ENCODE data around the gene PIM1.
"Not testable (repeated sequence)": the region's sequence is repeated elsewhere in the genome, so short reads cannot be mapped to it uniquely, and the experiment has no call there.

The PIM1 gene

GRCh38 chr6:37171970-37172812 lies 2.2 kb downstream of the PIM1 start:
- peak; percentile 90 for DNase-seq

GRCh38 chr6:37172912-37173492 lies 3.0 kb downstream of the PIM1 start:
- DNase-seq, result no peak

- DNase-seq, result no peak
Measured at GRCh38 chr6:37173493-37174195, 3.7 kb downstream of the PIM1 start.

GRCh38 chr6:37174196-37174514 lies 4.2 kb downstream of the PIM1 start:
- no peak for DNase-seq

GRCh38 chr6:37174515-37175331 lies 4.8 kb downstream of the PIM1 start:
- no peak for DNase-seq

- no peak for DNase-seq
Measured at GRCh38 chr6:37175332-37176267, 5.6 kb downstream of the PIM1 start.

- DNase-seq, result no peak
Measured at GRCh38 chr6:37176268-37177076, 6.5 kb downstream of the PIM1 start.

- no peak for DNase-seq
Measured at GRCh38 chr6:37177077-37177934, 7.4 kb downstream of the PIM1 start.

- DNase-seq, result no peak
Measured at GRCh38 chr6:37177935-37178517, 8.1 kb downstream of the PIM1 start.

GRCh38 chr6:37180075-37180474 lies 10.1 kb downstream of the PIM1 start:
- no peak for DNase-seq

- not testable (repeated sequence) for DNase-seq
Measured at GRCh38 chr6:37180610-37181009, 10.7 kb downstream of the PIM1 start.

GRCh38 chr6:37182736-37183590 lies 13.0 kb downstream of the PIM1 start:
- peak; percentile 34 for DNase-seq

- not testable (repeated sequence) for DNase-seq
Measured at GRCh38 chr6:37185949-37186720, 16.2 kb downstream of the PIM1 start.

GRCh38 chr6:37187321-37188022 lies 17.5 kb downstream of the PIM1 start:
- DNase-seq, result no peak

- DNase-seq, result no peak
Measured at GRCh38 chr6:37188962-37189510, 19.1 kb downstream of the PIM1 start.

- no peak for DNase-seq
Measured at GRCh38 chr6:37190159-37190535, 20.2 kb downstream of the PIM1 start.

- no peak for DNase-seq
Measured at GRCh38 chr6:37192666-37193065, 22.7 kb downstream of the PIM1 start.

Data from T-helper 9 cell (primary cell).